WI38 (cell line): Measurements from ENCODE around the gene NCBP2L.

Source experiments
- H3K4me3 ChIP-seq: 2 replicates; pipeline ENCODE4 v1.5.1; 2011; ENCODE audit warnings: low read depth, mild to moderate bottlenecking, control low read depth, low read length
- TF ChIP-seq, protein P1 (sequence below): IDR thresholded peaks from 2 replicates; pipeline ENCODE4 v1.5.1; 2012; ENCODE audit warnings: low read depth, mild to moderate bottlenecking, control low read depth, low read length

NCBP2L gene

DNA sequence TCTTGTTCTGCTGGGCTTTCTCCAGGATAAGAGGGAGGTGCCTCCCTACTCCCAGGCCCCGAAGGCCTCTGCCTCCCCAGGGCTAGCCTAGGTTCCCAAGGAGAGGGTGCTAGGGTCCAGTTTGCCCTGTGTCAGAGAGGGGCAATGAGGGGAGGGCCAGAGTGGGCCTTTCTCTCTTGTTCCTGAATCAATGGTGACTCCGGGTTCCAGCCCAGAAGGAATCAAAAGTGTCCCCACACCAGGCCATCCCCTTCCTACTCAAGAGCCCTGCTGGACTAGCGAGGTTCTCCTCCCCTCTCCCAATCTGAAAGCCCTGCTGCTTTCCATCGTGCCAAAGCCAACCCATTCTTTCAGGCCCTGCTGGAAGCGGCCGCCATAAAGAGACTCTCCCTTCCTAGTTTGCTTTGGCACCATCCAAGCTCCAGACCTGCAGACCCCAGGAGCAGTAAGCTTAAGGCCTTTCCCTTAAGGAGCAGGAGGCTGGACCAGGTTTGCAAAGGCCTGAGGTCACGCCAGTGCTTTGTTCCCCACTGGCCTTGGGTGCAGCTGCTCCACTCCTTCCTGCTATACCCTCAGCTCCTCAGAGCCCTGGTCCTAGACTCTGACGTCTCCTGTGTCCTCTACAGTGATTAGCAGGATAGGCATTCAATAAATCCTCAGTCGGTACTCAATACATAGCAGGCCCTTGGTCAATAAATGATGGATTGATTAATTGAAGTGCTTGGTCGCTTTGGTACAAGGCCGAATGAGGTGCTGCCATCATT lies 12.5 kb upstream of the NCBP2L start:
- H3K4me3 ChIP-seq: no peak overlapping the region
- TF ChIP-seq, protein P1, sequence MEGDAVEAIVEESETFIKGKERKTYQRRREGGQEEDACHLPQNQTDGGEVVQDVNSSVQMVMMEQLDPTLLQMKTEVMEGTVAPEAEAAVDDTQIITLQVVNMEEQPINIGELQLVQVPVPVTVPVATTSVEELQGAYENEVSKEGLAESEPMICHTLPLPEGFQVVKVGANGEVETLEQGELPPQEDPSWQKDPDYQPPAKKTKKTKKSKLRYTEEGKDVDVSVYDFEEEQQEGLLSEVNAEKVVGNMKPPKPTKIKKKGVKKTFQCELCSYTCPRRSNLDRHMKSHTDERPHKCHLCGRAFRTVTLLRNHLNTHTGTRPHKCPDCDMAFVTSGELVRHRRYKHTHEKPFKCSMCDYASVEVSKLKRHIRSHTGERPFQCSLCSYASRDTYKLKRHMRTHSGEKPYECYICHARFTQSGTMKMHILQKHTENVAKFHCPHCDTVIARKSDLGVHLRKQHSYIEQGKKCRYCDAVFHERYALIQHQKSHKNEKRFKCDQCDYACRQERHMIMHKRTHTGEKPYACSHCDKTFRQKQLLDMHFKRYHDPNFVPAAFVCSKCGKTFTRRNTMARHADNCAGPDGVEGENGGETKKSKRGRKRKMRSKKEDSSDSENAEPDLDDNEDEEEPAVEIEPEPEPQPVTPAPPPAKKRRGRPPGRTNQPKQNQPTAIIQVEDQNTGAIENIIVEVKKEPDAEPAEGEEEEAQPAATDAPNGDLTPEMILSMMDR: no peak

- no peak overlapping the region for H3K4me3 ChIP-seq
- TF ChIP-seq, protein P1: no peak
Observed at GRCh38 chrX:107766470-107767150, 10.9 kb upstream of the NCBP2L start.

DNA sequence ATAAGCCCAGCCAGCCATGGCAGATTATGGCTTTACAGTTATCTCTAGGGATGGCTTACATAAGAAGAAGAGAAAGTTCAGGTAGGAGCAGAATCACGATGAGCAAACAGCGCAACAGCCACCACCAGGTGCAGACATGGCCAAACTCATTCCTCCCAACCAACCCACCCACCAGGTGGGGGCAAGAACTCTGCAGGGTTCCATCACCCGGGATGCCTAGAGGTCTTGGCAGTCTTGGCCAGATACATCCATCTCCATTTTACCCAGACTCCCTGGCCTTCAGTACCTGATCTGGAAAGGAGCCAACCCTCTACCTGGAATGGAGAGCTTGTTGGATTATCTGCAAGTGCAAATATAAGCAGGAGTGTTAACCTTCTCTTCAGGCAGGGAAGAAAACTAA lies 9.5 kb upstream of the NCBP2L start:
- TF ChIP-seq, protein P1: no peak
- no peak overlapping the region for H3K4me3 ChIP-seq

- TF ChIP-seq, protein P1: no peak
- H3K4me3 ChIP-seq: no peak overlapping the region
Observed at GRCh38 chrX:107769581-107770317, 7.8 kb upstream of the NCBP2L start.

- H3K4me3 ChIP-seq: no peak overlapping the region
- TF ChIP-seq, protein P1: no peak
Observed at GRCh38 chrX:107773206-107773605, 4.3 kb upstream of the NCBP2L start.

DNA sequence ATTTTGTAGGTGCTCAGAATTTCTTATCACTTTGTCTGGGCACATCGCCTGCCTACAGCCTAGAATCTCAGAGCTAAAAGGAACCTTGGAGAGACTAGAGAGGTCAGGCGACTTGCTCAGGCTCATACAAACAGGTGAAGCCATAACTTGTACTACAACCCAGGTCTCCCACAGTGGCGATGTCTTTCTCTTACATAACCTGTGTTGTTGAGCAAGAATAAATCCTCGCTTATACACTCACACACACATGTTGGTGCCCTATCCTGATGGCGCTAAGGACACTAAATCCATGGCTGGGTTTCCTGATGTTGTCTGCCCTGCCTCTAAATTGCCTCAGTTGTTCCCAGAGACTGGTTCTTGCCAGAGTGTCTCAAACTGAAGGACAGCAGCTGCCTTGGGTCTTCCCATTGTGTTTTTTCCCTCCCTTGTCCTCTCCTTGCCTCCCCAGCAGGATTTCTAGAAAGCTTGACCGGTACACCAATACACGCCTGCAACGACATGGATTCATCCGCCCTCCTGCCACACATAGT lies 3.6 kb upstream of the NCBP2L start:
- TF ChIP-seq, protein P1: no peak
- H3K4me3 ChIP-seq: no peak overlapping the region
